ENCODE data around the gene ADARB1.
"Not testable (repeated sequence)": the region's sequence is repeated elsewhere in the genome, so short reads cannot be mapped to it uniquely, and the experiment has no call there.

Gene ADARB1

DNA sequence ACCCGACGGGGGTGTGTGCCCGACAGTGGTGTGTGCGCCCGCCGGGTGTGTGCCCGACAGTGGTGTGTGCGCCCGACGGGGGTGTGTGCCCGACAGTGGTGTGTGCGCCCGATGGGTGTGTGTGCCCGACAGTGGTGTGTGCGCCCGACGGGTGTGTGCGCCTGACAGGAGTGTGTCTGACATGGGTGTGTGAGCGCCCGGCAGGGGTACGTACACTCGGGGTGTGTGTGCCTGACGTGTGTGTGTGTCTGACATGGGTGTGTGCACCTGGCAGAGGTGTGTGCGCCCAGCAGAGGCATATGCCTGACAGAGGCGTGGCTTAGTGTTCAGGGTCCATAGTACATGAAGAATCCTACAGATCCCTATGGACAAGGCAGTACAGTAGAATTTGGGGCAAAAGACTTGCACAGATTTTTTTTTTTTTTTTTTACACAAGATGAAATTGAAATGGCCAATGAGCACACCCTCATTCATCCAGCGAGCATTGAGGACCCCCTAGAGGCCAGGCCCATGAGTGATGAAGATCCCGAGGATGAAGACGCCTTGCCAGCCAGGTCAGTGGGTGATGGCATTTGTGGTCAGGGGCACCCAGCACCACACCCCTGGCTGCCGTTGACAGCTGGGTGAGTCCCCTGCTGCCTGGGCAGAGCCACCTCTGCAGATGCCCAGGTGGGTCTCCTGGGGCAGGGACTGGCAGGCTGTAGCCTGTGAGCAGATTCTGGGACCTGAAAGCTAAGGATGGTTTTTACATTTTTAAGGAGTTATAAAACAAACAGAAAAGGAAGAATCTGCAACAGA, 60.1 kb downstream of the ADARB1 start:
- DNase-seq (ENCODE audit: low read depth in 2 of 2), result no peak

DNA sequence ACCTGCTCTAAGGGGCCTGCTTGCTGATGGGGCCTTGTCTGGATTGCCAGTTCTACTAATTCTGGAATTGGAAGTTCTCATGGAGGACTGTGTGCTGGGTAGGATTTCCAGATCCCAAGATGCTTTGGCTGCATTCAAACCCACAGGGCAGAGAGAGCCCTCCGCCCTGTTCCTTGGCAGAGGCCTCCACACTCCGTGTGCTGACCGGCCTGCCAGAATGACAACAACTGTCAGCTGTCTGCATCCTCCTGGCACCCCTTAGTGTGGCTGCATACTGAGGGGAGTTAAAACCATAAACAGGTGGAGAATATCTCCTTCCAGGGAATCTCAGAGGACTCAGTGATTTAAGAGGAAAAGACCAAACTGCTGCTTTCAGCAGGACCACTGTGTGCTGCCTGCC, 60.7 kb downstream of the ADARB1 start:
- DNase-seq (ENCODE audit: low read depth in 2 of 2), result no peak

GRCh38 chr21:45135868-45136267, 61.5 kb downstream of the ADARB1 start:
- DNase-seq (ENCODE audit: low read depth in 2 of 2), result no peak

GRCh38 chr21:45136500-45136899, 62.1 kb downstream of the ADARB1 start:
- DNase-seq (ENCODE audit: low read depth in 2 of 2), result no peak

- DNase-seq (ENCODE audit: low read depth in 2 of 2), result peak; percentile 46 to 59
These were observed 62.7 kb downstream of the ADARB1 start for GRCh38 chr21:45136927-45137611.

GRCh38 chr21:45137612-45137937, 63.2 kb downstream of the ADARB1 start:
- DNase-seq (ENCODE audit: low read depth in 2 of 2), result no peak

DNA sequence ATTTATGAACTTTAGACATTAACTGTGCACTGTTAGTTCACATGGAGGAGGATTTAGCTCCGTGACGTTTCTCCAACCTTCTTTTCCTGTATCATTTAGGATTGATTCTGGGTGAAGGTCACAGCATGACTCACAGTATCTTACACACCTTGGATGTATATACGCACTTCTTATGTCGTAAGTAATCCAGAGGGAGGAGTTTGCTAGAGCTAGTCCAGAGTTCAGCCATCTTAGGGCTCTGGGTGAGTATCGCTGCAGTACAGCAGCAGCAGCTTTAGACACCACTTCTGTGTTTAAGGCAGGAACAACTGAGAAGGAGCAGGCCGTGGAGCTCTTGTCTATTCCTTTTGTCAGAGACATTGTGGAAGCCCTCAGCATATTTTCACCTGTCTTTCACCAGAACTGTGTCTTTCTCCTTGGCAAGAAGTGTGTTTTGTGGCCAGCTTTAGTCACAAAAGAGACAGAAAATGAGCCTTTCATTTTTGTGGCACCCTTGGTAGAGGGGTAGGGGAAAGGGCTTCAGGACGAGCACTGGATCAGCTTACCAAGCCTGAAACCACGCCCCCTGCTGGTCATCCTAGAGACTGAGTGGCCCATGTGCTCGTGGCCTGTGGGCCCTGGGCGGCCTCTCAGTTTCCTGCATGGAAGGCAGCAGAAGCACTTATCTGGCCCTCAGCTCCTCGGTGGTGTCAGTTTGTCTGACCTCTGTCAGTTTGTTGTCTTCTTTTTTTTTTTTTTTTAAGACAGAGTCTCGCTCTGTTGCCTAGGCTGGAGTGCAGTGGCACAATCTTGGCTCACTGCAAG, 64.0 kb downstream of the ADARB1 start:
- DNase-seq (ENCODE audit: low read depth in 2 of 2), result peak; percentile 68 to 69

- not testable (repeated sequence) for DNase-seq (ENCODE audit: low read depth in 2 of 2)
These were observed 64.6 kb downstream of the ADARB1 start for GRCh38 chr21:45139003-45139360.

- DNase-seq (ENCODE audit: low read depth in 2 of 2), result no peak
These were observed 65.1 kb downstream of the ADARB1 start for GRCh38 chr21:45139473-45139872.

GRCh38 chr21:45140346-45140940, 66.1 kb downstream of the ADARB1 start:
- peak; percentile 32 to 41 for DNase-seq (ENCODE audit: low read depth in 2 of 2)

GRCh38 chr21:45140944-45141343, 66.6 kb downstream of the ADARB1 start:
- DNase-seq (ENCODE audit: low read depth in 2 of 2), result not testable (repeated sequence)

- no peak for DNase-seq (ENCODE audit: low read depth in 2 of 2)
These were observed 67.1 kb downstream of the ADARB1 start for GRCh38 chr21:45141507-45141906.

DNA sequence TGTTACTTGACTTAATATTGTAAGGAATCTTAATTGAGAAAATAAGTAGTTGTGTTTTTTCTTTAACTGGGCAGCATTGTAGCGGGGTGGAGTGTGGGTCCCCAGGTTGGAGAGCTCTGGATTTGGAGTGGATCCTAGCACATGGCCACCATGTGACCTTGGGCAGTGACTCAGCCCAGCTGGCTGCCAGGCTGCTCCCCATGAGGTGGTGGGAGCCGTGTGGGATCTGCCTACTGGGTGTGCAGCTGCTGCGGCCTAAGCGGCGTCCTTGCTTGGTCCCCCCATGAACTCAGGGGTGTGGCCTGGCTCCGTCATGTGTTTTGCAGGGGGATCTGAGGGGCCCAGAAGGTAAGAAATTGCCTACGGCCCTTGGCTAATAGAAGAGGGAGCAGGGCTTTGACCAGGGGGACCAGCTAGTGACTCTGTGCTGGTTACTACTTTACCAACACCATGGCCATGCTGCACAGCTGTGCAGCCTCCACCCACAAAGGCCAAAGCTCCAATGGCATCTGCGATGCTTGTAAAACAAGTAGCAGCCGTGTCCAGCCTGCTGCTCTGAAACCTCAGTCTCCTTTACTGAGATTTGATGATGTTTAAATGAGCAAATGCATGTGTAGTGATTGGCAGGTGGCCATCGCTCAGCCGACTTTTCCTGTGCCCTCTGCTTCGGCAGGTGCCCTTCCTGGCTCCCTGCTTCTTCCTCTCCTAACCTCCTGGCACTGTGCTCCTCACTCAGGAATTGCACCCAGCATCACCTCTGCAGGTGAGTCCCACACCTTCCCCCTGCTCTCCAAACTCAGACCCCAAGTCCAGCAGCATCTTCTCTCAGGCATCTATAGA, 68.3 kb downstream of the ADARB1 start:
- DNase-seq (ENCODE audit: low read depth in 2 of 2), result no peak

- no peak for DNase-seq (ENCODE audit: low read depth in 2 of 2)
These were observed 69.5 kb downstream of the ADARB1 start for GRCh38 chr21:45143855-45144254.

GRCh38 chr21:45145146-45145545, 70.8 kb downstream of the ADARB1 start:
- no peak for DNase-seq (ENCODE audit: low read depth in 2 of 2)

DNA sequence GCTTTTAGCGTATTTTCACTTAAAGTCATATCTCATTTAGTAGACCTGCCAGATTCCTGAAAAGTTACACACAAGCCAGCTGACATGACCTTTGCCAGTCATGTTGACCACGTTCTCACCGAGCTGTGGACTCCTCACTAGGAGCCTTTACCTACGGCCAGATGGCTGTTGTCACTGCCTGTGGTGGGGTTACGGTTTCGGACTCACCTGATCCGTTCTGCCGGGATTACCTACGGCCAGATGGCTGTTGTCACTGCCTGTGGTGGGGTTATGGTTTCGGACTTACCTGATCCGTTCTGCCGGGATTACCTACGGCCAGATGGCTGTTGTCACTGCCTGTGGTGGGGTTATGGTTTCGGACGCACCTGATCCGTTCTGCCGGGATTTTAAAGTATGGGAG, 71.5 kb downstream of the ADARB1 start:
- DNase-seq (ENCODE audit: low read depth in 2 of 2), result not testable (repeated sequence)

DNA sequence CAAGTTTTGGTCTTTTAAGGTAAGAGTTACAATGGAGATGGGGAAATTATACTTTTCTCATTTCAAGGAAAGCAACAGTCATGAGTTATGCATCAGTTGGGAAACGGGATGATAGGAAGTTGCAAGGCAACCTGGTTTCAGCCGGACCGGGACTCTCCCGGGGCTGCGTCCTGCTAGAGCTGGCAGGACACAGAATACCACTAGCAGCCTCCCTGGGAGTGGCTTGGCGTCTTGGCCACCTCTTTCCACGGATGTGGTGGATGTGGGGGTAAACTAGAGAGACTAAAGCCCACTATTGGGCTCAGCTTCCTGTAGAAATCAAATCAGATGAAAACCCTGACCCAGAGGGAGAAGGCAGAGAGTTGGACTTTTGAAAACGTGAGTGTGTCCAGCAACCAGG, 71.9 kb downstream of the ADARB1 start:
- DNase-seq (ENCODE audit: low read depth in 2 of 2), result no peak

DNA sequence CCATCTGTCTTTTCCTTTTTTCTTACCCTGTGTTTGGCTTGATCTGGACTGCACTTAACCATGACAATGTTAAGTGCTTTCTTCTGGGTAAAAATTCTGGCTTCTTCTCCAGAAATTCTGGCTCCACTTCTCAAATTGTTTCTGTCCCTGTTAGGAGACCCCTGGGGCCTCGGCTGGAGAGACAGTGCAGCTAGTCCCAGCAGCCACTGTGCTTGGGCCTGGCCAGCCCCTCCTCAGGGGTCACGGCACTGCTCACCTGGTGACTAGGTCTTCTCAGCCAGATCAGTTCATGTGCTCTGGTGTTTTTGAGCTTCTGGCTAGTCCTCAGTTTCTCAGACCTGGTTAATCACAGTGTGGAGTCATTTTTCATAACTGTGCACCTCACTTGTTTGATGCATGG, 72.4 kb downstream of the ADARB1 start:
- no peak for DNase-seq (ENCODE audit: low read depth in 2 of 2)

GRCh38 chr21:45147473-45148315, 73.3 kb downstream of the ADARB1 start:
- DNase-seq (ENCODE audit: low read depth in 2 of 2), result no peak

DNA sequence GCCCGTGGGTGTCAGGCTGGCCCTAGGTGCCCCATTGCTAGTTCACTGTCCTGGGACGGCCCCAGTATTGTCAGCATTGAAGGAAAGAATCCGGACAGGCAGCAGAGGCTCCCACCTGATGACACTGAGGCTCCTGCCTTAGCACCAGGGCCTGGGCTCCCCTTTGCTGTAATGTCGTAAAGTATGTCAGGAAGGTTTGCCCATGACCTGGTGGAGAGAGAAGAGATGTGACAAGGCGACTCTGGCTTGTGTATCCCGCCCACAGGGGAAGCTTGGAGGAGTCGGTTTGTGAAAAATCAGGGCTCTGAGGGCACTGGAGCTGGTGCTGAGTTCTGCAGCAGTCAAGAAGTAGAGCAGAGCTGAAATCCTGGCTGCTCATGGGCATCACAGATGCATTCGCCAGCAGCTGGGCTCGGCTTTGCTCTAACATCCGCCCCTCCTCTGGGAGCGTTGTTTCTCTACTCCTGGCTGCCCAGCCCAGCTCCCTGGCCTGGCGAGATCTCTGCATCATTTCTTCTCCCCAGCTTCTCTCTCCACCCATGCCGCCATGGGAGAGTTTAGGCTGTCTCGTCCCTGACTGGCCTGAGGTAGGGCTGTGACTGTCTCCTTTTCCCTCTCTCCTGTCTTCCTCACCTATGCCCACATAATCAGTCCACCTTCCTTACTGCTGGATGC, 74.1 kb downstream of the ADARB1 start:
- DNase-seq (ENCODE audit: low read depth in 2 of 2), result no peak

Measured in stimulated activated CD8-positive, alpha-beta memory T cell treated with anti-CD3 and anti-CD28 coated beads, Interleukin-2, amount 100 ng/mL, for 48 hours (primary cell).